HepG2 (cell line): ENCODE data around the gene SPPL2B. TPM values are rescaled to one million over a fixed set of nuclear protein-coding genes. Genes with fewer than 3 reads are reported as not detected.

Source experiments
- ARID4A ChIP-seq: sonication (generic); formaldehyde crosslinking; IDR thresholded peaks from 2 replicates; pipeline ENCODE4 v1.5.0; 2020; ENCODE audit warnings: mild to moderate bottlenecking, missing genetic modification reagents, borderline replicate concordance
- ESRRA ChIP-seq: sonication (generic); formaldehyde crosslinking; IDR thresholded peaks from 2 replicates; pipeline ENCODE4 v1.5.1; 2020; ENCODE audit warnings: mild to moderate bottlenecking, low read depth, missing genetic modification reagents
- LCORL ChIP-seq, 2 experiments: fragments of 450-650 bp in 1 of 2; sonication (generic) in 1 of 2; formaldehyde crosslinking in 1 of 2; IDR thresholded peaks; 2 replicates each; pipeline versions ENCODE4 v1.5.0 to v1.6.1; 2017 to 2020; ENCODE audit warnings: antibody characterized with exemption in 1 of 2, missing genetic modification reagents in 1 of 2
- NR3C1 ChIP-seq: sonication (generic); formaldehyde crosslinking; IDR thresholded peaks from 2 replicates; pipeline ENCODE4 v1.4.0; 2020; ENCODE audit warnings: missing genetic modification reagents
- POLR2AphosphoS5 ChIP-seq: IDR thresholded peaks from 2 replicates; pipeline ENCODE4 v1.6.1; 2012; ENCODE audit warnings: low read depth, low read length
- ZNF276 ChIP-seq: sonication (generic); formaldehyde crosslinking; IDR thresholded peaks from 2 replicates; pipeline ENCODE4 v1.4.0; 2020; ENCODE audit warnings: mild to moderate bottlenecking, low read depth, missing genetic modification reagents
- ZXDC ChIP-seq: sonication (generic); formaldehyde crosslinking; IDR thresholded peaks from 2 replicates; pipeline ENCODE4 v1.5.0; 2020; ENCODE audit warnings: mild to moderate bottlenecking, missing genetic modification reagents
- polyA plus RNA-seq, 8 experiments: library from polyadenylated mRNA; depleted of rRNA in 3 of 8; stranded (reverse) in 7 of 8; unstranded in 1 of 8; fragments of >200 nt; fragmentation: Illumina TruSeq in 4 of 8; extraction: Trizol in 4 of 8; gene quantifications; 2 replicates each; pipeline versions ENCODE4 v1.2.1 to v1.2.3, GENCODE V29; 2011 to 2016; ENCODE audit warnings: low read depth in 4 of 8, missing spikeins in 1 of 8, mixed read lengths in 1 of 8; ENCODE audit not compliant: insufficient read depth in 1 of 8
- total RNA-seq, 5 experiments: library from RNA; depleted of rRNA; stranded (reverse); fragments of >200 nt; fragmentation: Illumina TruSeq; extraction: Trizol; gene quantifications; 2 replicates each; pipeline ENCODE4 v1.2.3, GENCODE V29; 2016; ENCODE audit warnings: low read depth in 1 of 5
- TF ChIP-seq, protein P1 (sequence below): sonication (generic); formaldehyde crosslinking; IDR thresholded peaks from 2 replicates; pipeline ENCODE4 v1.5.1; 2020; ENCODE audit warnings: mild to moderate bottlenecking, missing genetic modification reagents, moderate library complexity
- TF ChIP-seq, protein P2 (sequence below): sonication (generic); formaldehyde crosslinking; IDR thresholded peaks from 2 replicates; pipeline ENCODE4 v1.4.0; 2020; ENCODE audit warnings: mild to moderate bottlenecking, missing genetic modification reagents, borderline replicate concordance
- TF ChIP-seq, protein P3 (sequence below): sonication (generic); formaldehyde crosslinking; IDR thresholded peaks from 2 replicates; pipeline ENCODE4 v1.4.0; 2020; ENCODE audit warnings: low read depth, missing genetic modification reagents

SPPL2B gene
- total and polyA plus RNA-seq, 2 of the 13 experiments (the other 11 are each of a cell fraction or from before 2014, with no cell fraction given): 14.9 to 15.2 TPM

DNA sequence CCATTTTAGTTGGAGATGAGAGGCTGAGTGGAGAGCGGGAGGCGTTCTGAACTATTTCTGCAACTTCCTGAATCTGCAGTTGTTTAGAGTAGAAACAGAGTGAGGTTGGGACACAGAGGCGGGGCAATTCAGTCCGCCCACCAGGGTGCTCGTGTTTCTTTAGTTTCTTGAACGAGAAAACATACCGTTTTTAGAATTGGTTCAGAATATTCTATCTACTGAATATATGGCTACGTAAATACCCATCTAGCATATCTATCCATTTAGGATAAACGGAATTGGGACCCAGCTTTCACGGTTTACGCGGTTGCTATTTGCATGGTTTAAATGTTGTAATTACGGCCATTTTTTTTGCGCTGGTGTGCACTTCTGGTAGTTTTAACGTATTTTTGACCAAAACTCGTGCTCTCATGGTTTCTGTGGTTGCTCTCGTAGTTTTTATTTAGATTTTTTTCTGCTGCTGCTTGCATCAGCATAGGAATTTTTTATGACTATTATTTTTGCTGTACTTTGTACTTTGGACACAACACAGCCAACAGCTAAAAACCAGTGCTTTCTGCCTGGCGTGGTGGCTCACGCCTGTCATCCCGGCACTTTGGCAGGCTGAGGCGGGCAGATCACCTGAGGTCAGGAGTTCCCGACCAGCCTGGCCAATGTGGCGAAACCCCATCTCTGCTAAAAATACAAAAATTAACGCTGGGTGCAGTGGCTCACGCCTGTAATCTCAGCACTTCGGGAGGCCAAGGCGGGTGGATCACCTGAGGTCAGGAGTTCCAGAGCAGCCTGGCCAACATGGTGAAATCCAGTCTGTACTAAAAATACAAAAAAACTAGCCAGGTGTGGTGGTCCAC is 66.2 kb downstream of the SPPL2B start (continued):
- TF ChIP-seq, protein P1, sequence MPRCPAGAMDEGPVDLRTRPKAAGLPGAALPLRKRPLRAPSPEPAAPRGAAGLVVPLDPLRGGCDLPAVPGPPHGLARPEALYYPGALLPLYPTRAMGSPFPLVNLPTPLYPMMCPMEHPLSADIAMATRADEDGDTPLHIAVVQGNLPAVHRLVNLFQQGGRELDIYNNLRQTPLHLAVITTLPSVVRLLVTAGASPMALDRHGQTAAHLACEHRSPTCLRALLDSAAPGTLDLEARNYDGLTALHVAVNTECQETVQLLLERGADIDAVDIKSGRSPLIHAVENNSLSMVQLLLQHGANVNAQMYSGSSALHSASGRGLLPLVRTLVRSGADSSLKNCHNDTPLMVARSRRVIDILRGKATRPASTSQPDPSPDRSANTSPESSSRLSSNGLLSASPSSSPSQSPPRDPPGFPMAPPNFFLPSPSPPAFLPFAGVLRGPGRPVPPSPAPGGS (CRISPR knock-in tag): no peak
- TF ChIP-seq NR3C1 (no peak), POLR2AphosphoS5 (no peak), ESRRA (CRISPR knock-in tag) (no peak), ARID4A (peak; percentile 57; the same call in 1 of the 2 replicates), ZNF276 (CRISPR knock-in tag) (no peak), LCORL (IDR thresholded peaks at IDR 0.05) (no peak), LCORL (CRISPR knock-in tag; IDR thresholded peaks at IDR 0.05) (peak; percentile 41; the same call in 1 of the 2 replicates), ZXDC (CRISPR knock-in tag) (no peak)
- TF ChIP-seq, protein P2, sequence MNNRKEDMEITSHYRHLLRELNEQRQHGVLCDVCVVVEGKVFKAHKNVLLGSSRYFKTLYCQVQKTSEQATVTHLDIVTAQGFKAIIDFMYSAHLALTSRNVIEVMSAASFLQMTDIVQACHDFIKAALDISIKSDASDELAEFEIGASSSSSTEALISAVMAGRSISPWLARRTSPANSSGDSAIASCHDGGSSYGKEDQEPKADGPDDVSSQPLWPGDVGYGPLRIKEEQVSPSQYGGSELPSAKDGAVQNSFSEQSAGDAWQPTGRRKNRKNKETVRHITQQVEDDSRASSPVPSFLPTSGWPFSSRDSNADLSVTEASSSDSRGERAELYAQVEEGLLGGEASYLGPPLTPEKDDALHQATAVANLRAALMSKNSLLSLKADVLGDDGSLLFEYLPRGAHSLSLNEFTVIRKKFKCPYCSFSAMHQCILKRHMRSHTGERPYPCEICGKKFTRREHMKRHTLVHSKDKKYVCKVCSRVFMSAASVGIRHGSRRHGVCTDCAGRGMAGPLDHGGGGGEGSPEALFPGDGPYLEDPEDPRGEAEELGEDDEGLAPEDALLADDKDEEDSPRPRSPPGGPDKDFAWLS (CRISPR knock-in tag): no peak
- TF ChIP-seq, protein P3, sequence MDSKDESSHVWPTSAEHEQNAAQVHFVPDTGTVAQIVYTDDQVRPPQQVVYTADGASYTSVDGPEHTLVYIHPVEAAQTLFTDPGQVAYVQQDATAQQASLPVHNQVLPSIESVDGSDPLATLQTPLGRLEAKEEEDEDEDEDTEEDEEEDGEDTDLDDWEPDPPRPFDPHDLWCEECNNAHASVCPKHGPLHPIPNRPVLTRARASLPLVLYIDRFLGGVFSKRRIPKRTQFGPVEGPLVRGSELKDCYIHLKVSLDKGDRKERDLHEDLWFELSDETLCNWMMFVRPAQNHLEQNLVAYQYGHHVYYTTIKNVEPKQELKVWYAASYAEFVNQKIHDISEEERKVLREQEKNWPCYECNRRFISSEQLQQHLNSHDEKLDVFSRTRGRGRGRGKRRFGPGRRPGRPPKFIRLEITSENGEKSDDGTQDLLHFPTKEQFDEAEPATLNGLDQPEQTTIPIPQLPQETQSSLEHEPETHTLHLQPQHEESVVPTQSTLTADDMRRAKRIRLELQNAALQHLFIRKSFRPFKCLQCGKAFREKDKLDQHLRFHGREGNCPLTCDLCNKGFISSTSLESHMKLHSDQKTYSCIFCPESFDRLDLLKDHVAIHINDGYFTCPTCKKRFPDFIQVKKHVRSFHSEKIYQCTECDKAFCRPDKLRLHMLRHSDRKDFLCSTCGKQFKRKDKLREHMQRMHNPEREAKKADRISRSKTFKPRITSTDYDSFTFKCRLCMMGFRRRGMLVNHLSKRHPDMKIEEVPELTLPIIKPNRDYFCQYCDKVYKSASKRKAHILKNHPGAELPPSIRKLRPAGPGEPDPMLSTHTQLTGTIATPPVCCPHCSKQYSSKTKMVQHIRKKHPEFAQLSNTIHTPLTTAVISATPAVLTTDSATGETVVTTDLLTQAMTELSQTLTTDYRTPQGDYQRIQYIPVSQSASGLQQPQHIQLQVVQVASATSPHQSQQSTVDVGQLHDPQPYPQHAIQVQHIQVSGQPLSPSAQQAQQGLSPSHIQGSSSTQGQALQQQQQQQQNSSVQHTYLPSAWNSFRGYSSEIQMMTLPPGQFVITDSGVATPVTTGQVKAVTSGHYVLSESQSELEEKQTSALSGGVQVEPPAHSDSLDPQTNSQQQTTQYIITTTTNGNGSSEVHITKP (CRISPR knock-in tag): no peak
